ENCODE measurements around the gene DOCK3. TPM values are rescaled to one million over a fixed set of nuclear protein-coding genes. Genes with fewer than 3 reads are reported as not detected.

The DOCK3 gene
- total and polyA plus RNA-seq, 2 donors (not counting 3 experiments of a cell fraction or from before 2014, with no cell fraction given), result 0.08 to 0.13 TPM

- FAIRE-seq, result no peak
- TF ChIP-seq GATA2 (IDR thresholded peaks at IDR 0.05; ENCODE audit: insufficient read depth, insufficient read length, low read depth, low read length), result no peak
- TF ChIP-seq, protein P1, sequence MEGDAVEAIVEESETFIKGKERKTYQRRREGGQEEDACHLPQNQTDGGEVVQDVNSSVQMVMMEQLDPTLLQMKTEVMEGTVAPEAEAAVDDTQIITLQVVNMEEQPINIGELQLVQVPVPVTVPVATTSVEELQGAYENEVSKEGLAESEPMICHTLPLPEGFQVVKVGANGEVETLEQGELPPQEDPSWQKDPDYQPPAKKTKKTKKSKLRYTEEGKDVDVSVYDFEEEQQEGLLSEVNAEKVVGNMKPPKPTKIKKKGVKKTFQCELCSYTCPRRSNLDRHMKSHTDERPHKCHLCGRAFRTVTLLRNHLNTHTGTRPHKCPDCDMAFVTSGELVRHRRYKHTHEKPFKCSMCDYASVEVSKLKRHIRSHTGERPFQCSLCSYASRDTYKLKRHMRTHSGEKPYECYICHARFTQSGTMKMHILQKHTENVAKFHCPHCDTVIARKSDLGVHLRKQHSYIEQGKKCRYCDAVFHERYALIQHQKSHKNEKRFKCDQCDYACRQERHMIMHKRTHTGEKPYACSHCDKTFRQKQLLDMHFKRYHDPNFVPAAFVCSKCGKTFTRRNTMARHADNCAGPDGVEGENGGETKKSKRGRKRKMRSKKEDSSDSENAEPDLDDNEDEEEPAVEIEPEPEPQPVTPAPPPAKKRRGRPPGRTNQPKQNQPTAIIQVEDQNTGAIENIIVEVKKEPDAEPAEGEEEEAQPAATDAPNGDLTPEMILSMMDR (IDR thresholded peaks at IDR 0.05; ENCODE audit: extremely low read depth in 1 of 2, insufficient read depth in 1 of 2, low read depth in 1 of 2, low read length in 2 of 2), result no peak
- Histone ChIP-seq H3K4me1 (ENCODE audit: control insufficient read depth, extremely low read depth, insufficient read depth, low read length) (peaks cover 15% of the 10 kb centered on the region), H3K36me3 (ENCODE audit: control insufficient read depth in 2 of 2, extremely low read depth in 1 of 2, insufficient read depth in 2 of 2, low read length in 2 of 2) (no peaks in the 10 kb centered on the region), H3K27ac (ENCODE audit: insufficient read depth, low read depth, low read length) (no peak overlapping the region), H3K79me2 (ENCODE audit: control insufficient read depth, insufficient read depth, low read length) (no peaks in the 10 kb centered on the region), H4K20me1 (replicated peaks; ENCODE audit: control insufficient read depth, extremely low read depth, insufficient read depth, low read length) (no peaks in the 10 kb centered on the region), H3K4me3 (replicated peaks in 1 of 3; ENCODE audit: insufficient read depth in 1 of 3, low read depth in 1 of 3, low read length in 3 of 3) (no peak overlapping the region), H3K9me1 (replicated peaks; ENCODE audit: control insufficient read depth, extremely low read depth, insufficient read depth, low read length) (no peaks in the 10 kb centered on the region), H3K9me3 (replicated peaks; ENCODE audit: control insufficient read depth, insufficient read depth, low read length) (no peaks in the 10 kb centered on the region), H2AFZ (ENCODE audit: low read depth, low read length) (no peak overlapping the region), H3K4me2 (ENCODE audit: insufficient read depth, low read length) (no peak overlapping the region), H3K27me3 (ENCODE audit: control insufficient read depth in 2 of 2, insufficient read depth in 2 of 2, low read length in 2 of 2) (peaks cover 0 to 3% of the 10 kb centered on the region in 2 experiments), H3K9ac (replicated peaks; ENCODE audit: extremely low read depth, insufficient read depth, low read length) (no peak overlapping the region)
- BruUV-seq (replicated peaks), result no TSS peak
- intact Hi-C loops (cut with micrococcal nuclease), result no loop called here
- CTCF ChIA-PET, result interaction anchor here (1.3 kb wide), 1 partner anchor 27 kb away, joined by 4 read pairs; no protein-coding TSS in a partner anchor
- dilution Hi-C loops (cut with MboI; ENCODE audit: extremely low pct_ligation_motif_present, low sequenced_read_pairs), result no loop called here
- no peak for DNase-seq (ENCODE audit: low read depth, low spot score)
- POLR2A ChIA-PET, result no interaction called here
Observed at GRCh38 chr3:51337666-51338065, 662.9 kb downstream of the DOCK3 start.

GRCh38 chr3:51338632-51339031 is 663.9 kb downstream of the DOCK3 start:
- FAIRE-seq (no peak), DNase-seq (ENCODE audit: low read depth, low spot score) (no peak)
- intact Hi-C loops (cut with micrococcal nuclease) (no loop called here), dilution Hi-C loops (cut with MboI; ENCODE audit: extremely low pct_ligation_motif_present, low sequenced_read_pairs) (no loop called here)
- Histone ChIP-seq H3K9me3 (replicated peaks; ENCODE audit: control insufficient read depth, insufficient read depth, low read length) (no peaks in the 10 kb centered on the region), H3K79me2 (ENCODE audit: control insufficient read depth, insufficient read depth, low read length) (no peaks in the 10 kb centered on the region), H3K36me3 (ENCODE audit: control insufficient read depth in 2 of 2, extremely low read depth in 1 of 2, insufficient read depth in 2 of 2, low read length in 2 of 2) (no peaks in the 10 kb centered on the region), H3K4me1 (ENCODE audit: control insufficient read depth, extremely low read depth, insufficient read depth, low read length) (peaks cover 15% of the 10 kb centered on the region), H3K4me2 (ENCODE audit: insufficient read depth, low read length) (no peak overlapping the region), H3K9me1 (replicated peaks; ENCODE audit: control insufficient read depth, extremely low read depth, insufficient read depth, low read length) (no peaks in the 10 kb centered on the region), H2AFZ (ENCODE audit: low read depth, low read length) (no peak overlapping the region), H3K9ac (replicated peaks; ENCODE audit: extremely low read depth, insufficient read depth, low read length) (no peak overlapping the region), H3K27me3 (ENCODE audit: control insufficient read depth in 2 of 2, insufficient read depth in 2 of 2, low read length in 2 of 2) (peaks cover 0 to 3% of the 10 kb centered on the region in 2 experiments), H3K27ac (ENCODE audit: insufficient read depth, low read depth, low read length) (no peak overlapping the region), H3K4me3 (replicated peaks in 1 of 3; ENCODE audit: insufficient read depth in 1 of 3, low read depth in 1 of 3, low read length in 3 of 3) (no peak overlapping the region), H4K20me1 (replicated peaks; ENCODE audit: control insufficient read depth, extremely low read depth, insufficient read depth, low read length) (no peaks in the 10 kb centered on the region)
- CTCF ChIA-PET, result interaction anchor here (0.6 to 3.6 kb wide), 3 partner anchors 22 to 881 kb away, joined by 3 to 13 read pairs (median 4); no protein-coding TSS in a partner anchor
- BruUV-seq (replicated peaks), result no TSS peak
- no peak for TF ChIP-seq POLR2AphosphoS5 (IDR thresholded peaks at IDR 0.05; ENCODE audit: insufficient read depth, low read depth, low read length)
- TF ChIP-seq JUN (IDR thresholded peaks at IDR 0.05; ENCODE audit: borderline replicate concordance, insufficient read depth, insufficient read length, low read depth), result no peak
- no peak for TF ChIP-seq EZH2 (IDR thresholded peaks at IDR 0.05; ENCODE audit: borderline replicate concordance, low read depth, low read length, severe bottlenecking)
- TF ChIP-seq MAX (IDR thresholded peaks at IDR 0.05; ENCODE audit: insufficient read depth, insufficient read length), result no peak
- TF ChIP-seq, protein P1 (IDR thresholded peaks at IDR 0.05; ENCODE audit: extremely low read depth in 1 of 2, insufficient read depth in 1 of 2, low read depth in 1 of 2, low read length in 2 of 2), result no peak
- TF ChIP-seq FOS (IDR thresholded peaks at IDR 0.05; ENCODE audit: borderline replicate concordance, insufficient read depth, low read length), result no peak
- no peak for TF ChIP-seq GATA2 (IDR thresholded peaks at IDR 0.05; ENCODE audit: insufficient read depth, insufficient read length, low read depth, low read length)
- no peak for TF ChIP-seq MYC (IDR thresholded peaks at IDR 0.05; ENCODE audit: low read depth, low read length)
- no peak for TF ChIP-seq POLR2A (IDR thresholded peaks at IDR 0.05; ENCODE audit: low read depth, low read length)
- POLR2A ChIA-PET, result no interaction called here

All from endothelial cell of umbilical vein (primary cell).